Neutrophil (primary cell): ENCODE data around the gene CD99L2.
"Not testable (repeated sequence)": the region's sequence is repeated elsewhere in the genome, so short reads cannot be mapped to it uniquely, and the experiment has no call there.

Source experiments
- H3K27ac ChIP-seq: fragments of 200-600 bp; sonication (generic); 2 replicates; pipeline ENCODE4 v1.5.1; 2016; ENCODE audit warnings: mild to moderate bottlenecking, moderate library complexity
- H3K27me3 ChIP-seq: fragments of 200-600 bp; sonication (generic); 2 replicates; pipeline ENCODE4 v1.6.0; 2016; ENCODE audit warnings: mild to moderate bottlenecking
- H3K36me3 ChIP-seq: fragments of 200-600 bp; sonication (generic); 2 replicates; pipeline ENCODE4 v1.5.1; 2017
- H3K4me1 ChIP-seq, 2 experiments: fragments of 200-600 bp in 1 of 2; sonication (generic) in 1 of 2; 1 replicate in 1 of 2; 2 replicates in 1 of 2; pipeline versions ENCODE4 v1.5.1 to v1.6.1; 2013 to 2016; ENCODE audit warnings: low read depth in 1 of 2, low read length in 1 of 2, mild to moderate bottlenecking in 1 of 2, moderate library complexity in 1 of 2; ENCODE audit not compliant: control insufficient read depth in 1 of 2, insufficient read depth in 1 of 2
- H3K4me3 ChIP-seq, 2 experiments: fragments of 200-600 bp in 1 of 2; sonication (generic) in 1 of 2; 1 replicate in 1 of 2; 2 replicates in 1 of 2; pipeline ENCODE4 v1.5.1; 2013 to 2016; ENCODE audit warnings: low read depth in 1 of 2, low read length in 1 of 2, mild to moderate bottlenecking in 1 of 2, moderate library complexity in 1 of 2
- H3K9me3 ChIP-seq: fragments of 200-600 bp; sonication (generic); 2 replicates; pipeline ENCODE4 v1.5.1; 2016
- TF ChIP-seq, protein P1 (sequence below): fragments of 200-600 bp; sonication (generic); IDR thresholded peaks from 2 replicates; pipeline ENCODE4 v1.5.1; 2016; ENCODE audit warnings: antibody characterized with exemption

CD99L2 gene

DNA sequence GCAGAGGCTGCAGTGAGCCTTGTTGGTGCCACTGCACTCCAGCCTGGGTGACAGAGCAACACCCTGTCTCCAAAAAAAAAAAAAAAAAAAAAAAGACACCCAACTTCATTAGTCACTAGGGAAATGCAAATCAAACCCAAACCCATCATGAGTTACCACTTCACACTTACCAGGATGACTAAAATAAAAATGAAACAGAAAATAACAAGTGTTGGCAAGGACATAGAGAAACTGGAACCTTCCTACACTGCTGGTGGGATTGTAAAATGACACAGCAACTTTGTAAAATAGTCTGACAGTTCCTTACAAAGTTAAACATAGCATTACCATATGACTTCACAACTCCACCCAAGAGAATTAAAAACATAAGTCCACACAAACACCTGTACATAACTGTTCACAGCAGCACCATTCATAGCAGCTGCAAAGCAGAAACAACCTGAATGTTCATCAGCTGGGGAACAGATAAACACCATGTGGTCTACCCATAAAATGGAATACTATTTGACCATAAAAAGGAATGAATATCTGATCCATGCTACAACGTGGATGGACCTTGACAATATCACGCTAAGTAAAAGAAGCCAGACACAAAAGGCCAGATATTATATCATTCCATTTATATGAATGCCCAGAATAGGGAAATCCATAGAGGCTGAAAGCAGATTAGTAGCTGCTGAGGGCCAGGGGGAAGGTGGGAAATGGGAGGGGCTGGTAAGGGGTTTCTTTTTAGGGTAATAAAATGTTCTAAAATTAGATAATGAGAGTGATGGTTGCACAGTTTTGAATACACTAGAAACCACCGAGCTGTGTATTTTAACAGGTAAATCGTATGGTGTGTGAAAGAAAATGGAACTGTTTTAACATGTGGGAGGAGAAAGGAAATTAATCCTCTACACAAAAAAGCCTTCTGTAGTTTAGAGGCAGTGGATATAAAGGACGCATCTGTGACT, 18.3 kb downstream of the CD99L2 start:
- Histone ChIP-seq H3K36me3 (no peaks in the 10 kb centered on the region), H3K9me3 (no peaks in the 10 kb centered on the region), H3K4me1 (no peaks in the 10 kb centered on the region)

GRCh38 chrX:150875621-150876020, 22.8 kb downstream of the CD99L2 start:
- H3K4me1 ChIP-seq, H3K4me3 ChIP-seq, H3K27me3 ChIP-seq, H3K27ac ChIP-seq, H3K9me3 ChIP-seq, H3K36me3 ChIP-seq: not testable (repeated sequence)

More for the DNA sequence above, 18.3 kb downstream of the CD99L2 start:
- Histone ChIP-seq H3K27ac (no peak overlapping the region), H3K4me3 (no peak overlapping the region), H3K27me3 (no peaks in the 10 kb centered on the region)
- TF ChIP-seq, protein P1, sequence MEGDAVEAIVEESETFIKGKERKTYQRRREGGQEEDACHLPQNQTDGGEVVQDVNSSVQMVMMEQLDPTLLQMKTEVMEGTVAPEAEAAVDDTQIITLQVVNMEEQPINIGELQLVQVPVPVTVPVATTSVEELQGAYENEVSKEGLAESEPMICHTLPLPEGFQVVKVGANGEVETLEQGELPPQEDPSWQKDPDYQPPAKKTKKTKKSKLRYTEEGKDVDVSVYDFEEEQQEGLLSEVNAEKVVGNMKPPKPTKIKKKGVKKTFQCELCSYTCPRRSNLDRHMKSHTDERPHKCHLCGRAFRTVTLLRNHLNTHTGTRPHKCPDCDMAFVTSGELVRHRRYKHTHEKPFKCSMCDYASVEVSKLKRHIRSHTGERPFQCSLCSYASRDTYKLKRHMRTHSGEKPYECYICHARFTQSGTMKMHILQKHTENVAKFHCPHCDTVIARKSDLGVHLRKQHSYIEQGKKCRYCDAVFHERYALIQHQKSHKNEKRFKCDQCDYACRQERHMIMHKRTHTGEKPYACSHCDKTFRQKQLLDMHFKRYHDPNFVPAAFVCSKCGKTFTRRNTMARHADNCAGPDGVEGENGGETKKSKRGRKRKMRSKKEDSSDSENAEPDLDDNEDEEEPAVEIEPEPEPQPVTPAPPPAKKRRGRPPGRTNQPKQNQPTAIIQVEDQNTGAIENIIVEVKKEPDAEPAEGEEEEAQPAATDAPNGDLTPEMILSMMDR, result no peak

DNA sequence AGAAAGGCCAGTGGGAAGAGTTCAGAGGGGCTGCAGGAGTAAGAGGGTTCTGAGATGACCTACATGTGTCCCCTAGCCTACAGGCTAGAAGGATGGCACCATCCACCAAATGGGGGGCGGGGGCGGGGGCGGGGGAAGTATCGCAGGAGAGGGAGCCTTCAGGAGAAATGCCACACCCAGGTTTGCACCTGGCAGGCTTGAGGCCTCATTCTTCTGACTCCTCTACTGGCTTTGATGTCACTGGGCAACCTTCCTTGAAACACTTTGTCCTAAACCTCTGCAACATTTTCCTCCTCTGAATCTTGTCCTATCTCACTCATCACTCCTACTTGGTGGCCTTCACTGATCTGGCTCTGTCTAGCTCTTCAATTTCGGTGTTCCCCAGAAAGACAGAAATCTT, 24.0 kb downstream of the CD99L2 start:
- Histone ChIP-seq H3K27ac (no peak overlapping the region), H3K27me3 (no peaks in the 10 kb centered on the region), H3K36me3 (no peaks in the 10 kb centered on the region), H3K4me3 (no peak overlapping the region), H3K4me1 (no peaks in the 10 kb centered on the region), H3K9me3 (no peaks in the 10 kb centered on the region)
- TF ChIP-seq, protein P1, result no peak

GRCh38 chrX:150873616-150874015, 24.9 kb downstream of the CD99L2 start:
- H3K36me3 ChIP-seq, result no peaks in the 10 kb centered on the region
- no peaks in the 10 kb centered on the region for H3K9me3 ChIP-seq
- no peak overlapping the region for H3K27ac ChIP-seq
- no peak overlapping the region for H3K4me3 ChIP-seq
- H3K27me3 ChIP-seq, result no peaks in the 10 kb centered on the region
- TF ChIP-seq, protein P1, result no peak
- H3K4me1 ChIP-seq, result no peaks in the 10 kb centered on the region

GRCh38 chrX:150872773-150873336, 25.6 kb downstream of the CD99L2 start:
- TF ChIP-seq, protein P1, result no peak
- Histone ChIP-seq H3K27ac (no peak overlapping the region), H3K4me3 (no peak overlapping the region), H3K9me3 (no peaks in the 10 kb centered on the region), H3K4me1 (no peaks in the 10 kb centered on the region), H3K36me3 (no peaks in the 10 kb centered on the region), H3K27me3 (no peaks in the 10 kb centered on the region)

GRCh38 chrX:150871341-150871811, 27.1 kb downstream of the CD99L2 start:
- Histone ChIP-seq H3K36me3 (no peaks in the 10 kb centered on the region), H3K27me3 (no peaks in the 10 kb centered on the region), H3K27ac (no peak overlapping the region), H3K4me3 (no peak overlapping the region), H3K9me3 (no peaks in the 10 kb centered on the region), H3K4me1 (no peaks in the 10 kb centered on the region)
- TF ChIP-seq, protein P1, result no peak
